ENCODE data around the gene CLCNKB.
"Not testable (repeated sequence)": the region's sequence is repeated elsewhere in the genome, so short reads cannot be mapped to it uniquely, and the experiment has no call there.

The CLCNKB gene

GRCh38 chr1:16043521-16043920 is at the start of gene CLCNKB:
Gene CLCNKB, plus strand, starts transcription at chr1:16043782. Its CDS starts 711 bp downstream, at chr1:16044493.
- no peak for DNase-seq (ENCODE audit: low read depth in 3 of 3, low spot score in 1 of 3)

GRCh38 chr1:15994081-15994480 is 49.5 kb upstream of the CLCNKB start:
- no peak for DNase-seq (ENCODE audit: low read depth in 3 of 3, low spot score in 1 of 3)

- peak in 1 of 3 donors; percentile 34 for DNase-seq (ENCODE audit: low read depth in 3 of 3, low spot score in 1 of 3)
Observed at GRCh38 chr1:15994590-15995351, 48.8 kb upstream of the CLCNKB start.

- no peak for DNase-seq (ENCODE audit: low read depth in 3 of 3, low spot score in 1 of 3)
Observed at GRCh38 chr1:15997076-15997585, 46.5 kb upstream of the CLCNKB start.

- DNase-seq (ENCODE audit: low read depth in 3 of 3, low spot score in 1 of 3) = no peak
Observed at GRCh38 chr1:15997637-15998280, 45.8 kb upstream of the CLCNKB start.

- no peak for DNase-seq (ENCODE audit: low read depth in 3 of 3, low spot score in 1 of 3)
Observed at GRCh38 chr1:15998929-15999328, 44.7 kb upstream of the CLCNKB start.

GRCh38 chr1:16001274-16001673 is 42.3 kb upstream of the CLCNKB start:
- not testable (repeated sequence) for DNase-seq (ENCODE audit: low read depth in 3 of 3, low spot score in 1 of 3)

- DNase-seq (ENCODE audit: low read depth in 3 of 3, low spot score in 1 of 3) = no peak
Observed at GRCh38 chr1:16005597-16005996, 38.0 kb upstream of the CLCNKB start.

- no peak for DNase-seq (ENCODE audit: low read depth in 3 of 3, low spot score in 1 of 3)
Observed at GRCh38 chr1:16006010-16006409, 37.6 kb upstream of the CLCNKB start.

GRCh38 chr1:16006552-16007485 is 36.8 kb upstream of the CLCNKB start:
- no peak for DNase-seq (ENCODE audit: low read depth in 3 of 3, low spot score in 1 of 3)

- no peak for DNase-seq (ENCODE audit: low read depth in 3 of 3, low spot score in 1 of 3)
Observed at GRCh38 chr1:16007671-16008341, 35.8 kb upstream of the CLCNKB start.

GRCh38 chr1:16009030-16009460 is 34.5 kb upstream of the CLCNKB start:
- DNase-seq (ENCODE audit: low read depth in 3 of 3, low spot score in 1 of 3) = peak; percentile 28 to 65 (median 45)

GRCh38 chr1:16009678-16010077 is 33.9 kb upstream of the CLCNKB start:
- DNase-seq (ENCODE audit: low read depth in 3 of 3, low spot score in 1 of 3) = no peak

- DNase-seq (ENCODE audit: low read depth in 3 of 3, low spot score in 1 of 3) = no peak
Observed at GRCh38 chr1:16010837-16011236, 32.7 kb upstream of the CLCNKB start.

GRCh38 chr1:16011936-16012589 is 31.5 kb upstream of the CLCNKB start:
- DNase-seq (ENCODE audit: low read depth in 3 of 3, low spot score in 1 of 3) = no peak

- DNase-seq (ENCODE audit: low read depth in 3 of 3, low spot score in 1 of 3) = no peak
Observed at GRCh38 chr1:16012590-16013219, 30.9 kb upstream of the CLCNKB start.

GRCh38 chr1:16013220-16013907 is 30.2 kb upstream of the CLCNKB start:
- DNase-seq (ENCODE audit: low read depth in 3 of 3, low spot score in 1 of 3) = peak in 2 of 3 donors; percentile 25 to 42

GRCh38 chr1:16013908-16014258 is 29.7 kb upstream of the CLCNKB start:
- no peak for DNase-seq (ENCODE audit: low read depth in 3 of 3, low spot score in 1 of 3)

All from stimulated activated CD4-positive, alpha-beta T cell treated with anti-CD3 and anti-CD28 coated beads, TNF-alpha, amount 100 ng/mL, for 1 hour (primary cell).